Endodermal cell (in vitro differentiated cells): ENCODE results near the gene SLC38A2. TPM values are rescaled to one million over a fixed set of nuclear protein-coding genes. Genes with fewer than 3 reads are reported as not detected.

Experiments
- DNase-seq: peaks from one replicate; pipeline ENCODE4 v3.0.0-alpha.2; 2017
- H3K27ac ChIP-seq: 2 replicates; pipeline ENCODE4 v1.5.1; 2013; ENCODE audit warnings: mild to moderate bottlenecking, low read depth, low read length, moderate library complexity
- H3K27me3 ChIP-seq: 2 replicates; pipeline ENCODE4 v1.6.1; 2013; ENCODE audit warnings: mild to moderate bottlenecking, low read length, moderate library complexity; ENCODE audit not compliant: insufficient read depth, control insufficient read depth, poor library complexity, severe bottlenecking
- H3K36me3 ChIP-seq: 2 replicates; pipeline ENCODE4 v1.7.0; 2013; ENCODE audit warnings: mild to moderate bottlenecking, low read length, moderate library complexity; ENCODE audit not compliant: control insufficient read depth, insufficient read depth
- H3K4me1 ChIP-seq: one replicate; pipeline ENCODE4 v1.7.0; 2013; ENCODE audit warnings: low read length; ENCODE audit not compliant: control insufficient read depth, insufficient read depth
- H3K4me3 ChIP-seq: 2 replicates; pipeline ENCODE4 v1.5.1; 2013; ENCODE audit warnings: mild to moderate bottlenecking, low read length, moderate library complexity
- H3K9ac ChIP-seq: 2 replicates; pipeline ENCODE4 v1.6.1; 2013; ENCODE audit warnings: mild to moderate bottlenecking, low read length, moderate library complexity; ENCODE audit not compliant: poor library complexity, severe bottlenecking; ENCODE audit errors: extremely low read depth
- H3K9me3 ChIP-seq: 2 replicates; pipeline ENCODE4 v1.6.1; 2013; ENCODE audit warnings: mild to moderate bottlenecking, low read length, moderate library complexity; ENCODE audit not compliant: control insufficient read depth
- H3K27ac Mint-ChIP-seq: 2 replicates; pipeline ENCODE4 v1.8.0; 2020; ENCODE audit warnings: mixed read lengths
- H3K27me3 Mint-ChIP-seq: 2 replicates; pipeline ENCODE4 v1.8.0; 2021; ENCODE audit warnings: mild to moderate bottlenecking, mixed read lengths; ENCODE audit not compliant: insufficient read depth
- H3K36me3 Mint-ChIP-seq: 2 replicates; pipeline ENCODE4 v1.8.0; 2020; ENCODE audit warnings: low read depth, mixed read lengths
- H3K4me1 Mint-ChIP-seq: 2 replicates; pipeline ENCODE4 v1.8.0; 2020; ENCODE audit warnings: mixed read lengths
- H3K4me3 Mint-ChIP-seq: 2 replicates; pipeline ENCODE4 v1.8.0; 2020; ENCODE audit warnings: mild to moderate bottlenecking, moderate library complexity, mixed read lengths
- H3K9me3 Mint-ChIP-seq: 2 replicates; pipeline ENCODE4 v1.8.0; 2020; ENCODE audit warnings: mild to moderate bottlenecking, mixed read lengths
- CTCF ChIP-seq: fragments of 200-600 bp; sonication (generic); conservative IDR thresholded peaks from 2 replicates; pipeline ENCODE4 v1.5.0; 2021; ENCODE audit warnings: antibody characterized with exemption, mild to moderate bottlenecking
- WGBS, 2 experiments: methylation state at CpG; one replicate each; pipeline versions ENCODE4 v1.1.5 to v1.1.7; 2013; ENCODE audit warnings: missing lambda C conversion rate in 2 of 2, mixed read lengths in 1 of 2; ENCODE audit not compliant: insufficient coverage in 1 of 2, insufficient read length in 1 of 2; 5-methylcytosine and 5-hydroxymethylcytosine counted together
- total RNA-seq, 2 donors: library from RNA; stranded (reverse); fragmentation: NEBNext Ultra II Directional in 1 of 2; extraction: Animal tissue kit (Norgen Biotek cat#: 25700) in 1 of 2; gene quantifications; 2 replicates in 1 of 2; 3 replicates in 1 of 2; pipeline ENCODE4 v1.2.1, GENCODE V29; 2021

Gene SLC38A2
- total RNA-seq, 2 donors from 2014 or later: 156 to 230 TPM

GRCh38 chr12:46404733-46405132 lies 32.2 kb upstream of the SLC38A2 start:
- DNase-seq: no peak
- Mint-ChIP-seq H3K4me3 (no peak overlapping the region), H3K27me3 (no peaks in the 10 kb centered on the region), H3K9me3 (peaks cover 3% of the 10 kb centered on the region), H3K4me1 (peaks cover 52% of the 10 kb centered on the region), H3K27ac (no peak overlapping the region), H3K36me3 (peaks cover 2% of the 10 kb centered on the region)
- TF ChIP-seq CTCF: no peak
- H3K27me3 ChIP-seq: no peaks in the 10 kb centered on the region
- H3K27ac ChIP-seq: no peak overlapping the region
- peaks cover 16% of the 10 kb centered on the region for H3K4me1 ChIP-seq
- no peak overlapping the region for H3K9ac ChIP-seq
- WGBS, 2 experiments: 87 to 95% methylated on average over 5 of the region's 5 CpGs
- H3K4me3 ChIP-seq: no peak overlapping the region
- no peaks in the 10 kb centered on the region for H3K9me3 ChIP-seq
- H3K36me3 ChIP-seq: no peaks in the 10 kb centered on the region

- WGBS, 2 experiments: 83 to 100% methylated on average over 1 of the region's 1 CpG
- peaks cover 4% of the 10 kb centered on the region for H3K36me3 Mint-ChIP-seq
- no peak overlapping the region for H3K9ac ChIP-seq
- H3K4me1 ChIP-seq: peaks cover 16% of the 10 kb centered on the region
- H3K9me3 Mint-ChIP-seq: peaks cover 8% of the 10 kb centered on the region
- H3K4me3 ChIP-seq: no peak overlapping the region
- H3K27me3 ChIP-seq: no peaks in the 10 kb centered on the region
- H3K9me3 ChIP-seq: no peaks in the 10 kb centered on the region
- no peak overlapping the region for H3K27ac ChIP-seq
- H3K36me3 ChIP-seq: no peaks in the 10 kb centered on the region
- no peak for DNase-seq
- H3K4me1 Mint-ChIP-seq: peaks cover 52% of the 10 kb centered on the region
- H3K27me3 Mint-ChIP-seq: no peaks in the 10 kb centered on the region
- H3K4me3 Mint-ChIP-seq: no peak overlapping the region
- no peak for TF ChIP-seq CTCF
- no peak overlapping the region for H3K27ac Mint-ChIP-seq
Observed at GRCh38 chr12:46404225-46404631, 31.7 kb upstream of the SLC38A2 start.

- Mint-ChIP-seq H3K4me1 (peaks cover 52% of the 10 kb centered on the region), H3K4me3 (no peak overlapping the region), H3K27me3 (no peaks in the 10 kb centered on the region), H3K27ac (no peak overlapping the region), H3K9me3 (peaks cover 13% of the 10 kb centered on the region), H3K36me3 (peaks cover 10% of the 10 kb centered on the region)
- peaks cover 16% of the 10 kb centered on the region for H3K4me1 ChIP-seq
- H3K9me3 ChIP-seq: no peaks in the 10 kb centered on the region
- H3K27ac ChIP-seq: no peak overlapping the region
- H3K9ac ChIP-seq: no peak overlapping the region
- no peak for TF ChIP-seq CTCF
- H3K27me3 ChIP-seq: no peaks in the 10 kb centered on the region
- H3K36me3 ChIP-seq: no peaks in the 10 kb centered on the region
- no peak for DNase-seq
- H3K4me3 ChIP-seq: no peak overlapping the region
Observed at GRCh38 chr12:46403719-46404070, 31.1 kb upstream of the SLC38A2 start.
